ENCODE results near the gene AGPS. TPM values are rescaled to one million over a fixed set of nuclear protein-coding genes. Genes with fewer than 3 reads are reported as not detected.

The AGPS gene
- total and polyA plus RNA-seq, 2 donors (not counting 1 experiment from before 2014, with no cell fraction given): 2.2 to 25.5 TPM

- no peak overlapping the region for H3K9ac ChIP-seq (ENCODE audit: low read length)
- Mint-ChIP-seq H3K4me1 (no peaks in the 10 kb centered on the region), H3K27ac (no peak overlapping the region), H3K9me3 (ENCODE audit: insufficient read depth) (no peaks in the 10 kb centered on the region), H3K4me3 (no peak overlapping the region), H3K27me3 (no peaks in the 10 kb centered on the region)
- H3K27me3 ChIP-seq (replicated peaks in 1 of 4; ENCODE audit: control extremely low read depth in 1 of 4, control insufficient read depth in 3 of 4, insufficient read depth in 4 of 4, low read length in 3 of 4): no peaks in the 10 kb centered on the region
- DNase-seq: no peak
- H3K79me2 ChIP-seq (ENCODE audit: control insufficient read depth, insufficient read depth, low read length): no peaks in the 10 kb centered on the region
- no peak for ATAC-seq (ENCODE audit: low read depth)
- H3K9me3 ChIP-seq (ENCODE audit: control extremely low read depth in 1 of 3, control insufficient read depth in 2 of 3, insufficient read depth in 1 of 3, low read length in 2 of 3): no peaks in the 10 kb centered on the region
- H3K4me1 ChIP-seq (ENCODE audit: control insufficient read depth in 2 of 2, insufficient read depth in 2 of 2, low read length in 2 of 2): no peaks in the 10 kb centered on the region
- H3K4me2 ChIP-seq (replicated peaks; ENCODE audit: low read depth, low read length, poor library complexity, severe bottlenecking): no peak overlapping the region
- POLR2A ChIA-PET: no interaction called here
- no peak overlapping the region for H2AFZ ChIP-seq (ENCODE audit: insufficient read depth, low read depth, low read length, poor library complexity, severe bottlenecking)
- no peak for TF ChIP-seq CTCF (IDR thresholded peaks at IDR 0.05)
- no peak for TF ChIP-seq EZH2 (IDR thresholded peaks at IDR 0.05; ENCODE audit: borderline replicate concordance, insufficient read depth, low read depth, low read length, poor library complexity, severe bottlenecking)
- H3K27ac ChIP-seq (ENCODE audit: low read length in 2 of 2): no peak overlapping the region
- intact Hi-C loops (cut with micrococcal nuclease): no loop called here
- H3K36me3 ChIP-seq (replicated peaks in 1 of 2; ENCODE audit: control extremely low read depth in 1 of 2, control insufficient read depth in 1 of 2, extremely low read depth in 1 of 2, insufficient read depth in 2 of 2, low read length in 1 of 2): peaks cover 0 to 3% of the 10 kb centered on the region in 2 experiments
- no peaks in the 10 kb centered on the region for H4K20me1 ChIP-seq (ENCODE audit: control insufficient read depth, insufficient read depth, low read length, poor library complexity, severe bottlenecking)
- WGBS (ENCODE audit: insufficient coverage): 100% methylated on average over 1 of the region's 3 CpGs
- no peak overlapping the region for H3K4me3 ChIP-seq (ENCODE audit: control extremely low read depth in 1 of 5, extremely low read depth in 1 of 5, insufficient read depth in 1 of 5, low read depth in 2 of 5, low read length in 4 of 5)
- CTCF ChIA-PET: no interaction called here
Measured at GRCh38 chr2:177538323-177538722, 145.8 kb downstream of the AGPS start.

DNA sequence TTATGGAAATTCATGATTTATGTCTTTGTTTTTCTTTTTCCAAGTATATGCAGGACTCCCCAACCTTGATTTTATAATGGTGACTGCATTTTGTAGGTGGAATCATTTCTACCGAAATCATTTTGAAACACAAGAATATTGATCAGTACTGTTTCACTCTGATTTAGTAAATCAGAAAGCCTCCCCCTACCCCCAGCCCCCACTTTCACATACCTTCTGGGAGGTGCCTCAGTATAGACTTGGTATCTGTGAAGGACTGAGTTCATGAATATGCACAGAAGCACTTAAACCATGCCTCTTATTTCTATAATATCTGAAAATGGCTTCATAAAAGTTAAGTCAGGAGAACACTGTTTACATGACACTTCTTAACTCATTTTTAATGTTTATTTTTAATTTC is 147.7 kb downstream of the AGPS start:
- Mint-ChIP-seq H3K27ac (no peak overlapping the region), H3K27me3 (no peaks in the 10 kb centered on the region), H3K9me3 (ENCODE audit: insufficient read depth) (no peaks in the 10 kb centered on the region), H3K4me3 (no peak overlapping the region), H3K4me1 (peaks cover 4% of the 10 kb centered on the region)
- Histone ChIP-seq H3K9me3 (ENCODE audit: control extremely low read depth in 1 of 3, control insufficient read depth in 2 of 3, insufficient read depth in 1 of 3, low read length in 2 of 3) (no peaks in the 10 kb centered on the region), H3K36me3 (replicated peaks in 1 of 2; ENCODE audit: control extremely low read depth in 1 of 2, control insufficient read depth in 1 of 2, extremely low read depth in 1 of 2, insufficient read depth in 2 of 2, low read length in 1 of 2) (peaks cover 0 to 3% of the 10 kb centered on the region in 2 experiments), H2AFZ (ENCODE audit: insufficient read depth, low read depth, low read length, poor library complexity, severe bottlenecking) (no peak overlapping the region), H3K4me1 (ENCODE audit: control insufficient read depth in 2 of 2, insufficient read depth in 2 of 2, low read length in 2 of 2) (no peaks in the 10 kb centered on the region), H3K27ac (ENCODE audit: low read length in 2 of 2) (no peak overlapping the region), H3K4me2 (replicated peaks; ENCODE audit: low read depth, low read length, poor library complexity, severe bottlenecking) (no peak overlapping the region), H4K20me1 (ENCODE audit: control insufficient read depth, insufficient read depth, low read length, poor library complexity, severe bottlenecking) (no peaks in the 10 kb centered on the region), H3K27me3 (replicated peaks in 1 of 4; ENCODE audit: control extremely low read depth in 1 of 4, control insufficient read depth in 3 of 4, insufficient read depth in 4 of 4, low read length in 3 of 4) (no peaks in the 10 kb centered on the region), H3K9ac (ENCODE audit: low read length) (no peak overlapping the region), H3K79me2 (ENCODE audit: control insufficient read depth, insufficient read depth, low read length) (no peaks in the 10 kb centered on the region), H3K4me3 (ENCODE audit: control extremely low read depth in 1 of 5, extremely low read depth in 1 of 5, insufficient read depth in 1 of 5, low read depth in 2 of 5, low read length in 4 of 5) (no peak overlapping the region)
- ATAC-seq (ENCODE audit: low read depth) (no peak), DNase-seq (no peak)
- intact Hi-C loops (cut with micrococcal nuclease): no loop called here
- TF ChIP-seq EZH2 (IDR thresholded peaks at IDR 0.05; ENCODE audit: borderline replicate concordance, insufficient read depth, low read depth, low read length, poor library complexity, severe bottlenecking) (no peak), CTCF (IDR thresholded peaks at IDR 0.05) (no peak)
- ChIA-PET POLR2A (no interaction called here), CTCF (interaction anchor here (2.4 kb wide), 1 partner anchor 10 kb away, joined by 7 read pairs; no protein-coding TSS in a partner anchor)
- no CpG with 5 or more reads among the region's 1 CpG for WGBS (ENCODE audit: insufficient coverage)

All from B cell (primary cell).